ENCODE data around the gene STK31.

DNA sequence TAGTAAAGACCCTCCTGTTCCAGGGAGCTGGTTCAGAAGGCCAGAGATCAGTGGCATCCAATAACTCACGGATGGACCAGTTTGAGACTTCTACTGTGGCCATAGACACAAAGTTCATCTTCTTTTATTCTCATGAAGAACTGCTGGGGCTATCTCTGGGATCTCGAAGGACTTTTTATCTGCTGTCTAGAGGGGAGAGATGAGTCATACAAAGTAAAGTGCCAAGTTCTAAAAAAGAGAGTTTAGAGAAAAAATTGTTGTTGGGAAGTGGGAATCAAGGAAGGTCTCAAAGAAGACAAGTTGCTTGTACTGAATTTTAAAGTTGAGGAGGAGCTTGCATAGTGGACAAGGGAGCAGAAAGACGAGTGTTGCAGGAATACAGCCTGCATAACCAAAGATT lies 38.0 kb upstream of the STK31 start:
- TF ChIP-seq EZH2 (IDR thresholded peaks at IDR 0.05; ENCODE audit: low read length) = no peak
- TF ChIP-seq, protein P1, sequence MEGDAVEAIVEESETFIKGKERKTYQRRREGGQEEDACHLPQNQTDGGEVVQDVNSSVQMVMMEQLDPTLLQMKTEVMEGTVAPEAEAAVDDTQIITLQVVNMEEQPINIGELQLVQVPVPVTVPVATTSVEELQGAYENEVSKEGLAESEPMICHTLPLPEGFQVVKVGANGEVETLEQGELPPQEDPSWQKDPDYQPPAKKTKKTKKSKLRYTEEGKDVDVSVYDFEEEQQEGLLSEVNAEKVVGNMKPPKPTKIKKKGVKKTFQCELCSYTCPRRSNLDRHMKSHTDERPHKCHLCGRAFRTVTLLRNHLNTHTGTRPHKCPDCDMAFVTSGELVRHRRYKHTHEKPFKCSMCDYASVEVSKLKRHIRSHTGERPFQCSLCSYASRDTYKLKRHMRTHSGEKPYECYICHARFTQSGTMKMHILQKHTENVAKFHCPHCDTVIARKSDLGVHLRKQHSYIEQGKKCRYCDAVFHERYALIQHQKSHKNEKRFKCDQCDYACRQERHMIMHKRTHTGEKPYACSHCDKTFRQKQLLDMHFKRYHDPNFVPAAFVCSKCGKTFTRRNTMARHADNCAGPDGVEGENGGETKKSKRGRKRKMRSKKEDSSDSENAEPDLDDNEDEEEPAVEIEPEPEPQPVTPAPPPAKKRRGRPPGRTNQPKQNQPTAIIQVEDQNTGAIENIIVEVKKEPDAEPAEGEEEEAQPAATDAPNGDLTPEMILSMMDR (optimal IDR thresholded peaks at IDR 0.05 in 1 of 3, IDR thresholded peaks at IDR 0.05 in 1 of 3, conservative IDR thresholded peaks at IDR 0.05 in 1 of 3; ENCODE audit: extremely low read depth in 1 of 3, insufficient read depth in 2 of 3, low read length in 3 of 3) = no peak
